Loucy (cell line): ENCODE results near the gene PKIB.

Source experiments
- EZH2phosphoT487 ChIP-seq: fragments of 200-600 bp; IDR thresholded peaks from 2 replicates; pipeline ENCODE4 v1.6.1; 2018; ENCODE audit warnings: antibody characterized with exemption, mild to moderate bottlenecking, moderate library complexity, borderline replicate concordance
- TF ChIP-seq, protein P1 (sequence below): fragments of 200-600 bp; sonication (generic); conservative IDR thresholded peaks from 2 replicates; pipeline ENCODE4 v1.5.1; 2014; ENCODE audit warnings: mild to moderate bottlenecking, antibody characterized with exemption, low read length

DNA sequence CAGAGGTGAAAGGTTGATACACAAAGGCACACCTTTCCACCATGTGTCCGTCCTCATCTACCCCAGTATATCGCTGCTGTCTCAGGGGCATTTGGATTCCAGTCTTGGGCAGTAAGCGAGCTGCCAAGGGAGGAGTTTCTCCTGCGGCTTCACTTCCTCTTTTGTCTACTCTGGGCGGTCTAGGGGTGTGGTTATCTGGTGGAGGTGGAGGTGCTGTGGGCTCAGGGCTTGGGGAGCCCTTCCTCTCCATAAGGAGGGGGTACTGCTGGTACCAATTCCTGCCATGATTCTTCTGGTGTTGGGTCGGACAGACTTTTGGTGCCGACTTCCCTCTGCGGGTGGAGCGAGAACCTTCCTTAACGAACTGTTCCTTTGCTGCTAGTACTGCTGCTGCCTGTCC lies 137.4 kb downstream of the PKIB start:
- TF ChIP-seq, protein P1, sequence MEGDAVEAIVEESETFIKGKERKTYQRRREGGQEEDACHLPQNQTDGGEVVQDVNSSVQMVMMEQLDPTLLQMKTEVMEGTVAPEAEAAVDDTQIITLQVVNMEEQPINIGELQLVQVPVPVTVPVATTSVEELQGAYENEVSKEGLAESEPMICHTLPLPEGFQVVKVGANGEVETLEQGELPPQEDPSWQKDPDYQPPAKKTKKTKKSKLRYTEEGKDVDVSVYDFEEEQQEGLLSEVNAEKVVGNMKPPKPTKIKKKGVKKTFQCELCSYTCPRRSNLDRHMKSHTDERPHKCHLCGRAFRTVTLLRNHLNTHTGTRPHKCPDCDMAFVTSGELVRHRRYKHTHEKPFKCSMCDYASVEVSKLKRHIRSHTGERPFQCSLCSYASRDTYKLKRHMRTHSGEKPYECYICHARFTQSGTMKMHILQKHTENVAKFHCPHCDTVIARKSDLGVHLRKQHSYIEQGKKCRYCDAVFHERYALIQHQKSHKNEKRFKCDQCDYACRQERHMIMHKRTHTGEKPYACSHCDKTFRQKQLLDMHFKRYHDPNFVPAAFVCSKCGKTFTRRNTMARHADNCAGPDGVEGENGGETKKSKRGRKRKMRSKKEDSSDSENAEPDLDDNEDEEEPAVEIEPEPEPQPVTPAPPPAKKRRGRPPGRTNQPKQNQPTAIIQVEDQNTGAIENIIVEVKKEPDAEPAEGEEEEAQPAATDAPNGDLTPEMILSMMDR: no peak
- no peak for TF ChIP-seq EZH2phosphoT487
